Cardiac fibroblast (primary cell): ENCODE data around the gene ENG.
"Not testable (repeated sequence)": the region's sequence is repeated elsewhere in the genome, so short reads cannot be mapped to it uniquely, and the experiment has no call there.

ENCODE experiments used
- DNase-seq, 2 donors: peaks; one replicate each; pipeline versions ENCODE4 v3.0.0 to v3.0.0-alpha.2; 2010; ENCODE audit warnings: low read depth in 2 of 2
- H3K4me3 ChIP-seq, 2 donors: replicated peaks in 1 of 2; 1 replicate in 1 of 2; 2 replicates in 1 of 2; pipeline ENCODE4 v1.5.1; 2011; ENCODE audit warnings: low read depth in 2 of 2, low read length in 2 of 2, mild to moderate bottlenecking in 2 of 2, moderate library complexity in 1 of 2
- TF ChIP-seq, protein P1 (sequence below): IDR thresholded peaks from one replicate; pipeline ENCODE4 v1.5.1; 2011; ENCODE audit warnings: low read depth, mild to moderate bottlenecking, low read length, inconsistent platforms

Gene ENG

DNA sequence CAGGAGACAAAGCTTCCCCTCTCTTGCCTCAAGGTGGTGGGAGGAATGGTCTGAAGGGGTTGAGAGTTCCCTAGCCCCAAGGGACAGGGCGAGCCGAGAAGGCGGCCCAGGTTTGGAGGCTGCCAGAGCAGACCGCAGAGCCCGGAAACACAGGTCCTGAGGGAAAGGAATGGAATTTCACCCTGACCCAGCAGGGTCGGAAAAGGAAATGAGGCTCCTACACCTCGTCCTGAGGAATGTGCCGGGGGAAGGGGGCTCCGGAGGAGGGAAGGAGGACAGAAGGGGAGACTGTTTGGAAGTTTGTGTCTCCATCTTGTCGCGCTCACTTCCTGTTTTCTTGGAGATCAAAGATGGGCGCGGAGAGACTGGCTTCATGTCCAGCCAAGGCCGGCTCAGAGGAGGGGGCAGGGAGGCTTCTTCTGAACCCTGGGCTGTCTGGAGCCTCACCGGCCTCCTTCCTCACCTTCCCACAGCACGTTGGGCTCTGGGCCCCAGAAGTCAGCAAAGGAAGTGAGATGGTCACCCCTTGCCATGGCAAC lies 9.6 kb downstream of the ENG start:
- TF ChIP-seq, protein P1, sequence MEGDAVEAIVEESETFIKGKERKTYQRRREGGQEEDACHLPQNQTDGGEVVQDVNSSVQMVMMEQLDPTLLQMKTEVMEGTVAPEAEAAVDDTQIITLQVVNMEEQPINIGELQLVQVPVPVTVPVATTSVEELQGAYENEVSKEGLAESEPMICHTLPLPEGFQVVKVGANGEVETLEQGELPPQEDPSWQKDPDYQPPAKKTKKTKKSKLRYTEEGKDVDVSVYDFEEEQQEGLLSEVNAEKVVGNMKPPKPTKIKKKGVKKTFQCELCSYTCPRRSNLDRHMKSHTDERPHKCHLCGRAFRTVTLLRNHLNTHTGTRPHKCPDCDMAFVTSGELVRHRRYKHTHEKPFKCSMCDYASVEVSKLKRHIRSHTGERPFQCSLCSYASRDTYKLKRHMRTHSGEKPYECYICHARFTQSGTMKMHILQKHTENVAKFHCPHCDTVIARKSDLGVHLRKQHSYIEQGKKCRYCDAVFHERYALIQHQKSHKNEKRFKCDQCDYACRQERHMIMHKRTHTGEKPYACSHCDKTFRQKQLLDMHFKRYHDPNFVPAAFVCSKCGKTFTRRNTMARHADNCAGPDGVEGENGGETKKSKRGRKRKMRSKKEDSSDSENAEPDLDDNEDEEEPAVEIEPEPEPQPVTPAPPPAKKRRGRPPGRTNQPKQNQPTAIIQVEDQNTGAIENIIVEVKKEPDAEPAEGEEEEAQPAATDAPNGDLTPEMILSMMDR = no peak
- peak; percentile 86 to 88 for DNase-seq
- peak overlapping the region in 1 of 2 donors; percentile 3 for H3K4me3 ChIP-seq

DNA sequence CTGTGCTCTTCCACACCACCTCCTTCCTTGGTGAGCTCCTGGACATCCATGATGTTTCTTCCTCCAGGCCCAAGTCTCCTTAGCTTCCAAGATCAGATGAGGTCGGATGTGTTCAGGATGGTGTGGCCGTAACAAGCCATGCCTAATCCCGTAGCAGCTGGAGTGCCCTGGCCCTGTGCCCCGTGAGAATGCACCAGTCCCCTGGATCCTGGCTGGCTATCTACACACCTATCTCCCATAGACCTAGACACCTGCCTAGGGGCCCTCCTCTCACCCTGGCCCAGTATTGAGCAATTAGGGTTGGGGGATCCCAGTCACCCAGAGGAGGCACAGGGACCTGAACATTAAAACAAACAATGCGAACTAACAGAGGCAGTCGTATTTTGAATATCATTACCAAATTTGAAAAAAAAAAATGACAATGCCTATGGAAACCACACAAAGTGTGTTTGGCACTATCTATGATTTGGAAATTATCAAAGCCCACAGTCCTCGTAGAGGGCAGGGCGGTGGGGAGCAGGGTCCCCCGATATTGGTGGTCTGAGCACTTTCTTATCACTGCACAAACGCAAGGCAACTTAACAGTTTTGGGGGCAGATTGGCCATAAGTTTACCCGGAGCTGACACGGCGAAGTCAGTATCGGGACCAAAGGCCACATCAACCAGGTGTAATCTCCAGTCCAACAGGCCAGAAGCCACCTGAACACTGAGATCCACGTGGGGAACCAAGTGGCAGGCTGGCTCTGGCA lies 13.2 kb downstream of the ENG start:
- no peak for DNase-seq
- no peak overlapping the region for H3K4me3 ChIP-seq
- TF ChIP-seq, protein P1 = no peak

DNA sequence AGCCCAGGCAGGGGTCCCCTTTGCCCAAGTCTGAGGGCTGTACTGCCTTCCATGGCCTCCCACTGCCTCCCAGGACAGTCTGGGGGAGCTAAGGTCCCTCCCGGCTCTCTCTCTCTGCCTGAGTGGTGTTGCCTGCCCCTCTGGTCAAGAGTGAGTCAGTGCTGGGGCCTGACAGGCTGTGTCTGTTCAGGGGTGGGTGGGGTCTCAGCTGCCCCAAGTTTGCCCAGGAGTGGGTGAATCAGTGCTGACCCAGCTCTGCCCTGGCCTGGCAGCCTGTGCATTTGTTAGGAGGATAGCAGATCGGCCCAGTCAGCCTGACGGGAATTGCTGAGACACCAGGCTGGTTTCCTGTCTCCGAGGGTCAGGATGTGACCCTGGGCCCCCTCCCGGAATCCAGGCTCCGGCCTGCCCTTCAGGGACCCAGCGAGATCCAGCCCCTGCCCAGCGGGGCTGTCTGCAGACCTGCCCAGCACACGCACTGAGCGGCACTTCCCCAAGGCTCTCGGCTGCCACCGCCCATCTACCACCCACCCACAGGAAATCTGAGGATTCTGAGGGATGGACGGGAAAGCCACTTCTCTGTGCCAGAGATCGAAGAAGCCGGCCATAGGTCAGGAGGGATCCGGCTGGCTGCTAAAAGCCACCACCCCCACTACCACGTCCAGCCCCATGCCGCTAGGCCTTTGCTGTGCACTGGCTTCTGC lies 15.9 kb downstream of the ENG start:
- TF ChIP-seq, protein P1 = no peak
- DNase-seq = peak; percentile 98 to 99
- H3K4me3 ChIP-seq = peak overlapping the region; percentile 2 to 24

DNA sequence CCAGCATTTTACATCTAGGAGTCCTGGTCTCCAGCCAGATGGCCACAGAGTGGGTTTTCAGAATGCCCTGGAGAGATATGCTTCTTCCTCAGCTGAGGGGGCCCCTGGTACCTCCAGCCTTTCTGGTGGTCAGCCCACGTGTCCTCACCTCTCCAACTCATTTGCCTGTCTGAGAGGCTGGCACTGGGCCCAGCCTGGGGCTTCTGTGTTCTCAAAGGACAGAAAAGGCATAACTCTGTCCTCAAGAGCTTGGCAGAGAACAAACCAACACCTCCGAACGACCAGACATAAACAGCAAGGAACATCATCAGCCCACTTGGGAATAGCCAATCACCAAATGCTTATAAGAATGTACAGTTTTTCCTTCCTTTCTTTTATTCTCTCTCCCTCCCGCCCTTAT lies 17.1 kb downstream of the ENG start:
- TF ChIP-seq, protein P1 = no peak
- H3K4me3 ChIP-seq = no peak overlapping the region
- peak; percentile 44 to 65 for DNase-seq

DNA sequence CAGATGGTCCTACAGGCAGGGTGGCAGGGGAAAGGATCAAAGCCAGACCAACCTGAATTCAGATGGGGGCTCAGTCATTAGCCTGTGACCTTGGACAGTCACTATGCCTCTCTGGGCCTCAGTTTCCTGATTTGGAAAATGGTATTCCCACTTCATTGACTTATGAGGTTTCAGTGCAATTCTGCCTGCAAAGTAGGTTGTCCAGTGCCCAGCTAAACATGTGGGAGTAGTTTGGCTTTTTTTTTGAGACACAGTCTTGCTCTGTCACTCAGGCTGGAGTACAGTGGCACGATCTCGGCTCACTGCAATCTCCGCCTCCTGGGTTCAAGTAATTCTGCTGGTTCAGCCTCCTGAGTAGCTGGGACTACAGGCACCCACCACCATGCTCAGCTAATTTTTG lies 17.9 kb downstream of the ENG start:
- H3K4me3 ChIP-seq, DNase-seq: not testable (repeated sequence)

DNA sequence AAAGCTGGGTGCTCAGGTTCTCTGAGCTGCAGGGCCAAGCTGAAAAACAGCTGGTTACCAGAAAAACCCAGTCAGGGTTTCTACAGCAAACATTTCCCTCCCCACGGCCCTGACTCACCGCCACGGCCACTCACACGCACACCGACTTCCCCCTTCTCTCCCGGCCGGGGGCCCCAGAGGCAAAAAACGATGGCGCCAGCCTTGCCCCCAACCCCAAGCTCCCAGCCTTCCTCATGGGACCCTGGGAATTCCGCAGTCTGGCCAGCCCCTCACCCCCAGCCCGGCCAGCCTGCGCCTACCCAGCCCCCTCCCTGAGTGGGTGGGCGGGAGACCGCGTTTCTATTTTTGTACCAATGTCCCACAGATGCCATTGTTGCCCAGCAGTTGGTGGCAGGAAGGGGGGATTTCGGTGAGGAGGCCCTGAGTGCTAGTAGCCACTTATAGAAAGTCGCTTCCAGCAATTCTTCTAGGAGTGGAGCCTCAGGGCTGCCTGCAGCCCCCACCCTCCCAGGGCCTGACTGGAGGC lies 18.4 kb downstream of the ENG start:
- TF ChIP-seq, protein P1 = no peak
- H3K4me3 ChIP-seq = no peak overlapping the region

DNA sequence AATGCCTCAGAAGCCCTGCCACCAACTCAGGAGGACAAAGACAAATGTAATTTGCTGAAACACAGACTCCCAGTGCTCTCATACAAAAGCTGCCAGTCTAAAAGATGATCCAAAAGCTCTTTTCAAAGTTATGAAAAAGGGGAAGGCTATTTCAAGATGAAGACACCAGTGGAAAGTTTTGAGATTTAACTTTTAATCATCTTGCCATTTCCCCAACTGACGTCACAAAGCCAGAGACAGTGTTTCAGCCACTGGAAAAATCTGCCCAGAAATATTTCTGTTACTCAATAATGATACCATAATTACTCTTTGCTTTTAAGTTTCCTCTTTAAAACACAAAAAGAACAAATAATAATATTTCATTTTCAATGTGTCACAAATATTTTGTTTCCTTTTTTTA lies 20.9 kb downstream of the ENG start:
- DNase-seq = peak; percentile 59 to 62
- TF ChIP-seq, protein P1 = no peak

More for the DNA sequence above, 18.4 kb downstream of the ENG start:
- peak; percentile 80 to 84 for DNase-seq

More for the DNA sequence above, 20.9 kb downstream of the ENG start:
- no peak overlapping the region for H3K4me3 ChIP-seq
